GM10266 (cell line): ENCODE results near the gene SYNPO.

Experiments used
- DNase-seq: peaks from one replicate; pipeline ENCODE4 v3.0.0; 2012; ENCODE audit errors: extremely low spot score
- CTCF ChIP-seq: IDR thresholded peaks from 2 replicates; pipeline ENCODE4 v1.5.1; 2012; ENCODE audit warnings: mild to moderate bottlenecking, low read depth; ENCODE audit not compliant: control insufficient read depth, insufficient read depth; ENCODE audit errors: missing control alignments

Gene SYNPO

GRCh38 chr5:150614661-150615060, 25.8 kb upstream of the SYNPO start:
- DNase-seq: no peak
- no peak for TF ChIP-seq CTCF

GRCh38 chr5:150615141-150615699, 25.2 kb upstream of the SYNPO start:
- no peak for TF ChIP-seq CTCF
- DNase-seq: no peak

- no peak for TF ChIP-seq CTCF
- no peak for DNase-seq
Observed at GRCh38 chr5:150616024-150616470, 24.4 kb upstream of the SYNPO start.

GRCh38 chr5:150616506-150616905, 24.0 kb upstream of the SYNPO start:
- no peak for DNase-seq

GRCh38 chr5:150618163-150618562, 22.3 kb upstream of the SYNPO start:
- no peak for TF ChIP-seq CTCF
- no peak for DNase-seq

More at GRCh38 chr5:150616506-150616905, 24.0 kb upstream of the SYNPO start:
- no peak for TF ChIP-seq CTCF

GRCh38 chr5:150618588-150619281, 21.7 kb upstream of the SYNPO start:
- no peak for DNase-seq

More at GRCh38 chr5:150618588-150619281, 21.7 kb upstream of the SYNPO start:
- TF ChIP-seq CTCF: no peak
